GM19351 (cell line): ENCODE data around the gene ITGA1.
"Not testable (repeated sequence)": the region's sequence is repeated elsewhere in the genome, so short reads cannot be mapped to it uniquely, and the experiment has no call there.

Experiments
- ATAC-seq: cut with Tn5 transposase; IDR thresholded peaks from one replicate; pipeline ENCODE4 v1.9.1; 2021; ENCODE audit warnings: mild to moderate bottlenecking, moderate library complexity; ENCODE audit not compliant: unreplicated experiment

Gene ITGA1

GRCh38 chr5:52787600-52788504 lies at the start of gene ITGA1, which contains the start of gene PELO:
ITGA1 (plus strand) TSS chr5:52787916; CDS start chr5:52788354, 438 bp downstream.
PELO (plus strand) TSS chr5:52787916; CDS start chr5:52800395, 12,479 bp downstream.
- peak; percentile 73 for ATAC-seq

DNA sequence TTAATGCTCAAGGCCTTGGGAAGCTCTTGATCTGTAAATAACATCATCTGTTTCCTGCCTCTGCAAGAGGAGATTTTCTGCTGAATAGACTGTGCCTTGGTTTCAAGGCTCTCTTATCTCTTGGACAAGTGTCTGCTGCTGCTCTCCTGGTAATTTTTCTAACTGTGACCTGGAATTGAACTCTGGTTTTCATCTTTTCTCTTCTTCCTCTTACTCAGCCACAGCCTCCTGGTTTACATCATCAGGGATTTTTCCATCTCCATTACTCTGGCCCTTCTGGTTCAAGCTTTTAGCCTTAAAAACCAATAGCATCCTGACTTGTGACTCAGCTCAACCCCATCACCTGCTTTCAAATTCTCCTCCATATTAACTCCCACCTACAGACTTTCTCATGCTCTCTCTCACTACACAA lies 49.6 kb upstream of the ITGA1 start:
- peak; percentile 70 for ATAC-seq

GRCh38 chr5:52740007-52740406 lies 47.7 kb upstream of the ITGA1 start:
- ATAC-seq: no peak

- no peak for ATAC-seq
Observed at GRCh38 chr5:52743012-52743411, 44.7 kb upstream of the ITGA1 start.

DNA sequence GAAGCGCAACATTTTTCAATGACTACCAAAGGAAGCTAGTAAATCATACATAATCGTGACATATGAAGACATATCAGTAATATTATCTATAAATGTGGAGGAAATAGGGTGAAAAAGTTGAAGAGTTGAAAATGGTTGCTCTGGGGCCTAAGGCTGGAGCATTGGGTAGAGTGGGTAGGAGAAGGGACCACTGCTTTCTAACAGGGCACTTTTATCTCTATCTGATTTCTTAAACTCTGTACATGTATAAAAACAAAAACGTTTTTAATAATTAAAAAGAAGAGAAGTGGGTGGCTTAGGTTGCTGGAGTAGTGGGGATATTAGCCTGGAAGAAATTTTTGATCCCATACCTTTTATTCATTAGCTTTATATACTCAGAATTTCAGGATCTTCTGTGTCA lies 44.2 kb upstream of the ITGA1 start:
- no peak for ATAC-seq

DNA sequence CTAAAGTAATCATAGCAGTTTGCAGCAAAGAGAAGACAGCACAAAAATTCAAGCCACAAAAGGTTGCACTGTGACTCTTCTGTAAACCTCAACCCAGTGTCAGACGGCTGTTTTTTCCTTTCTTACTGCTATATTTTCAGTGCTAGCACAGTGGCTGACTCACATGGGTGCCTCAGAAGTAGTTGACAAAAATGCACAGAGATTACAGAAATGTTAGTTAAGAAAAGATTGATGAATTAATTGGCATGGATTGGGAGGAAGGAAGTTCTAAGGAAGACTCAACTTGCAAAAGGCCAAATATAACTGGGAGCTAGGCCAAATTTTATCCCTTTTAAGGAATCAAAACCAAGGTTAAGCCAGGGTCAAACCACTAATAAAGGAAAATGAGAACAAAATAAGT lies 43.7 kb upstream of the ITGA1 start:
- peak; percentile 88 for ATAC-seq

DNA sequence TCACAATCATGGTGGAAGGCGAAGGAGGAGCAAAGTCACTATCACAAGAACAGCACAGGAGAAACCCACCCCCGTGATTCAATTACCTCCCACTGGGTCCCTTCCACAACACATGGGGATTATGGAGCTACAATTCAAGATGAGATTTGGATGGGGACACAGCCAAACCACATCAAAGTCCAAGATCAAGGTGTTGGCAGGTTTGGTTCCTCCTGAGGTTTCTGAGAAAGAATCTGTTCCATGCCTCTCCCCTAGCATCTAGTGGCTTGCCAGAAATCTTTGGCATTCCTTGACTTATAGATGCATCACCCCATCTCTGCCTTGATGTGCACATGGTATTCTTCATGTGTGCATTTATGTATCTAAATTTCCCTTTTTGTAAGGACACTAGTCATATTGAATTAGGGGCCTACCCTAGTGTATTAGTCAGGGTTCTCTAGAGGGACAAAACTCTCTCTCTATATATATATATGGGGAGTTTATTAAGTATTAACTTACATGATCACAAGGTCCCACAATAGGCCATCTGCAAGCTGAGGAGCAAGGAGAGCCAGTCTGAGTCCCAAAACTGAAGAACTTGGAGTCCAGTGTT lies 42.8 kb upstream of the ITGA1 start:
- not testable (repeated sequence) for ATAC-seq

DNA sequence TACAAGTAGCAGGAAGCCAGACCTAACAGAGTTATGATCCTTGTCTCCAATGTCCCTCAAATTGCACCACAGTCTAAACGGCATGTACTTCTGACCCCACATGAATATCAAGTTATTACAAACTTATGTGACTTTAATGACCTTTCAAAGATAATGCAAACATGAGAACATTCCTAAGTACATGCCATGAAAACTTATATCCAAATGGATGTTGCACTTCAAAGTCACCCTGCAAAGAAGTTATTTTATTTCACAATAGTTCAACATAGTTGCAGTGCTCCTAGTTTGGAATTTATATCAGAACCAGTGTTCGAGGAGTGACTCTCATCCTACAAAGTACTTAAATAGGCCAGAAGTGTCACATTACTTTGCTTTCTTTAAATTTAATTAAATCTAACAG lies 41.2 kb upstream of the ITGA1 start:
- ATAC-seq: no peak

DNA sequence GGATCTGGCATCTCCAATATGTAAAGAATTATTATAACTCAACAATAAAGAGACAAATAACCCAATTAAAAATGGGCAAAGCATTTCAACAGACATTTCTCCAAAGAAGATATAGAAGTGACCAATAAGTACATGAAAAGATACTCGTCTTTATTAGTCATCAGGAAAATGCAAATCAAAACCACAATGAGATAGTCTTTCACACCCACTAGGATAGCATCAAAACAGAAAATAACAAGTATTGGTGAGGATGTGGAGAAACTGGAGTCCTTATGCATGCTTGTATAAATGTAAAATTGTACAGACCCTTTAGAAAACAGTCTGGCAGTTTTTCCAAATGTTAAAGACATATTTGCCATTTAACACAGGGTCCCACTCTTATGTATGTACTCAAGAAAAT lies 39.1 kb upstream of the ITGA1 start:
- peak; percentile 54 for ATAC-seq

GRCh38 chr5:52749666-52750065 lies 38.0 kb upstream of the ITGA1 start:
- ATAC-seq: no peak

DNA sequence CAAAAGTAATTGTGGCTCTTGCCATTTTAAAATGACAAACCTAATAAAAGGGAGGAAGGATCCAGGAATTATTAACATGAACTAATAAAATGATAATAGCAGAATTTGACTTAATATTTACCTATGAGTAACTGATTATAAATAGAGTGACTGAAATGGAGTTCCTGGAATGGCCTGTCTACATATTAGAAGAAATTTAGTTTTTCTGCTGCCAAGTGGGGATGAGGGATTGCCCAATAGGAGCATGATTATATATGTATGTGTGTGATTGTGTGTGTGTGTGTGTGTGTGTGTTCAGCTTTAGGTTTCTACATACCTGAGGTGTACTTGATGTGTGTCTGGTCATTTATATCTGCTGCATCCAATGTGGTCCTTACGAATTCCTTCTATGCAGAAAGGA lies 36.6 kb upstream of the ITGA1 start:
- ATAC-seq: no peak

- peak; percentile 80 for ATAC-seq
Observed at GRCh38 chr5:52754051-52754450, 33.7 kb upstream of the ITGA1 start.

DNA sequence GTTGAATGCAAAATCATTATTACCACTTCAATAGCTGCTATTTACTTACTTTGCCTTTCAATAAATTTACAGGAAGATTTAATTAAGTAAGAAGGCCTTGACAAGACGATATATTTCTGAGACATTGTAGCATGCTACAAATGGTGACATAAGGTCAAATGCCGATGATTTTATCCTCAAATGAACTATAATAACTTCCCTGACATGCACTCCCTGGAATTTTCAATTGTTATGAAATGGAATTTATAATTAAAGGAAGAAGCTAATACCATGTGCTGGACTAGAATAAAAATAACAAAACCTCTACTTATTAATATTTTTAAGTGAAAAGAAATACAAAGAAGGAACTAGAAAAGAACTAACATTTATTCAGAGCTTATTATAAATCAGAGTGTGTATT lies 30.2 kb upstream of the ITGA1 start:
- no peak for ATAC-seq

GRCh38 chr5:52758014-52758413 lies 29.7 kb upstream of the ITGA1 start:
- ATAC-seq: no peak

GRCh38 chr5:52759331-52759730 lies 28.4 kb upstream of the ITGA1 start:
- ATAC-seq: no peak

DNA sequence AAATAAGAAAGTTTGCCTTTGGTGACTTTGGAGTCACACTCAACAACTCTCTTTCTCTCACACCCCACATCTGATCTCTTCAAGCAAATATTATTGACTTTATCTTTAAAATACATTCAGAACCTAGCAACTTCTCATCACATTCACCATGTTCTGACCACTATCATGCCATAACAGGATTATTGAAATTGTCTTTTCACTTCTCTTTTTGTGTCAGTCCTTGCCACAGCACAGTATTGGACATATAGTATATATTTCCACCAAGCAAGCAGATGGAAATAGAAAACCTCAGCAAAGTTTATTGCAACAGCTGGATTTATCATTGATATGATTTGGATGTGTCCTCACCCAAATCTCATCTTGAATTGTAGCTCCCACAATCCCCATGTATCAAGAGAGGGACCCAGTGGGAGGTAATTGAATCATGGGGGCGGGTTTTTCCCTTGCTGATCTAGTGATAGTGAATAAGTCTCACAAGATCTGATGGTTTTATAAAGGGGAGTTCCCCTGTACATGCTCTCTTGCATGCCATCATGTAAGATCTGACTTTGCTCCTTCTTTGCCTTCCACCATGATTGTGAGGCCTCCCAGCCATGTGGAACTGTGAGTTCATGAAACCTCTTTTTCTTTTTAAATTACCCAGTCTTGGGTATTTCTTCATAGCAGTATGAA lies 26.9 kb upstream of the ITGA1 start:
- peak; percentile 88 for ATAC-seq

- no peak for ATAC-seq
Observed at GRCh38 chr5:52767217-52767743, 20.4 kb upstream of the ITGA1 start.

DNA sequence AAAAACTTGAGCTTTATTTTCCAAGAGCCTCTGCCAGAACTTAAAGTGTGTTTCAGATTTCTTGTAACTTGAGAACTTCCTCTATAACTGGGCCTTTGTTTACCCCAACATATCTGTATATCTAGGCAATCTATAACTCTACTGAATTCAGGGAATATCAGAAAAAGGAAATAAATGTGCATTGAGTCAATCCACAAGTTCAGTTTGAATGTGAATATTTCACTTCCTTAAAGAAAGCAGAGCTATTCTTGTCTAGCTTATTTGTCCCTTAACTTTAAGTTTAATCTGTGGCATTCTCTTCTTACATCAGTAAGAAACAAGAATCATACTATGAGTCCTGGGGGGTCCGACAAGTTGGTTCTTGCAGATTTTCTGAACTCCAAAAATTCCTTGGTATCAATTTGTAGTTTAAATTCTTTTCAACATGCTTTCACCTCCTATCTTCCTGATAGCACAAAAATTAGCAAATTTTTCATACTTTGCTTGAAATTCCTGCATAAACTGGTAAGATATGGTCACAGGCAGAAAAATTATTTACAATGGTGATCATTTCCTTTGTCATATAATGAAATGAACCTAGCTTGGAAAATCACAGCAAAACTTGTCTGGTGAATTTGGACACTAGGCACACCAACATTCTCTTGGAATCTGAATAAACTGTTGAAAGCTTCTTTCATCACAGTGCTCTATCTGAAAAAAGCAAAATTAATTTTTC lies 19.8 kb upstream of the ITGA1 start:
- peak; percentile 45 for ATAC-seq

DNA sequence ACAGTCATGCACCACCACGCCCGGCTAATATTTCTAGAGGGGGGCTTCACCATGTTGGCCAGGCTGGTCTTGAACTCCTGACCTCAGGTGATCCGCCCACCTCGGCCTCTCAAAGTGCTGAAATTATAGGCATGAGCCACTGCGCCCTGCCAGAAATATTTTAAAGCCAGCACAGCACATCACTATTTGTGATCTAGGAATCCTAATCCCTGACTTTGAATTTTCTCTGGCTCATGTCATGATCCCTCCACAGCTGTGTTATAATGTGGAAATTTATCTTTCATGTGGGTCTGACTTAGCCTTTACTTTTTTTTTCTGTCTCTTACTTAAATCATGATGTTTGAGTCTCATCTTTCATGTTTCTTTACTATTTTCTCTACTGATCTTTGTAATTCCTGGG lies 18.7 kb upstream of the ITGA1 start:
- no peak for ATAC-seq

GRCh38 chr5:52770287-52770939 lies 17.3 kb upstream of the ITGA1 start:
- no peak for ATAC-seq
